ENCODE measurements around the gene ARV1.
"Not testable (repeated sequence)": the region's sequence is repeated elsewhere in the genome, so short reads cannot be mapped to it uniquely, and the experiment has no call there.

ARV1 gene

GRCh38 chr1:231020139-231020601 lies 41.3 kb downstream of the ARV1 start:
- DNase-seq (ENCODE audit: low read depth) = peak; percentile 86

GRCh38 chr1:231020816-231021215 lies 41.9 kb downstream of the ARV1 start:
- peak; percentile 95 for DNase-seq (ENCODE audit: low read depth)

- DNase-seq (ENCODE audit: low read depth) = peak; percentile 78
Observed at GRCh38 chr1:231021540-231022031, 42.7 kb downstream of the ARV1 start.

- DNase-seq (ENCODE audit: low read depth) = not testable (repeated sequence)
Observed at GRCh38 chr1:231022543-231022942, 43.6 kb downstream of the ARV1 start.

GRCh38 chr1:231023150-231023549 lies 44.3 kb downstream of the ARV1 start:
- no peak for DNase-seq (ENCODE audit: low read depth)

GRCh38 chr1:231026576-231026975 lies 47.7 kb downstream of the ARV1 start:
- no peak for DNase-seq (ENCODE audit: low read depth)

GRCh38 chr1:231027136-231027925 lies 48.4 kb downstream of the ARV1 start:
- peak; percentile 91 for DNase-seq (ENCODE audit: low read depth)

- no peak for DNase-seq (ENCODE audit: low read depth)
Observed at GRCh38 chr1:231027971-231028370, 49.1 kb downstream of the ARV1 start.

- DNase-seq (ENCODE audit: low read depth) = no peak
Observed at GRCh38 chr1:231028682-231029081, 49.8 kb downstream of the ARV1 start.

- not testable (repeated sequence) for DNase-seq (ENCODE audit: low read depth)
Observed at GRCh38 chr1:231029247-231029646, 50.4 kb downstream of the ARV1 start.

- DNase-seq (ENCODE audit: low read depth) = no peak
Observed at GRCh38 chr1:231029841-231030240, 50.9 kb downstream of the ARV1 start.

- DNase-seq (ENCODE audit: low read depth) = no peak
Observed at GRCh38 chr1:231032963-231033362, 54.1 kb downstream of the ARV1 start.

- DNase-seq (ENCODE audit: low read depth) = no peak
Observed at GRCh38 chr1:231035799-231036198, 56.9 kb downstream of the ARV1 start.

- peak; percentile 89 for DNase-seq (ENCODE audit: low read depth)
Observed at GRCh38 chr1:231036416-231036815, 57.5 kb downstream of the ARV1 start.

- peak; percentile 93 for DNase-seq (ENCODE audit: low read depth)
Observed at GRCh38 chr1:231037585-231038517, 59.0 kb downstream of the ARV1 start.

GRCh38 chr1:231039161-231040018 lies 60.5 kb downstream of the ARV1 start:
- DNase-seq (ENCODE audit: low read depth) = peak; percentile 60

- peak; percentile 37 for DNase-seq (ENCODE audit: low read depth)
Observed at GRCh38 chr1:231040019-231040799, 61.3 kb downstream of the ARV1 start, which contains the start of gene FAM89A. TSS of gene FAM89A (minus strand) at chr1:231040254. CDS start at chr1:231040211, 43 bp downstream.

- peak; percentile 45 for DNase-seq (ENCODE audit: low read depth)
Observed at GRCh38 chr1:231040800-231041718, 62.2 kb downstream of the ARV1 start.

GRCh38 chr1:231041719-231042261 lies 62.9 kb downstream of the ARV1 start:
- DNase-seq (ENCODE audit: low read depth) = no peak
